ENCODE measurements around the gene NWD2.
A peak's percentile ranks its signal among the peaks of the same experiment; 100 is the strongest.

The NWD2 gene

DNA sequence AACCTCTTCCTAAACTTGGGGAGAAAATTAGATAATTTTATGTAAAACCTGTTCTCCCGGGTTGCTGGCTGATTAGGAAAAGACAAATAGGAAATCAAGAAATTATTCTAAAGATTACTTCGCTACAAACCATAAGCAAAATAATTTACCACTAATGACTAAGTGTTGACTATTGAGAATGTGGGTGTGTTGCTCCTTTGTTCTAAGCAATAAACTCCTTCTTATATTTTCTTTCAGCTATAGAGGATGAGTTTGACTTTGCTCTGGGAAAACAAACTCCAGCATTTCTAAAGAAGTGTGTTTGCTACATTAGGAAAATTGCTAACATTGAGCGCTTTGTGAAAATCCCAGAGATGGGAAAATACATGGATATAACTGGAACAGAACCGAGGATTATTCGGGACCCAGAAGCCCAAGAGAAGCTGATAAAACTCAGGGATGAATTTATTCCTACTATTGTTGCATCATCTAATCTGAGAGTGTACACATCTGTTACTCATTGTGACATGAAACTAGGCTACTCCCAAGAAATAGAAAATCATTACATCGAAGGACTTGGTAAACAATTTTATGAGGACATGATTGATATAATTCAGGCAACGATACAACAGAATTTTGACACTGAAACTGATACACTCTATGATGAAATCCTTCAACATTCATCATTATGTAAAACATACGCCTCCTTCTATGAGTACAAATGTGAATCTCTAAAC, 194.2 kb downstream of the NWD2 start:
- Histone ChIP-seq H3K27me3 (no peaks in the 10 kb centered on the region), H3K27ac (no peak overlapping the region), H3K9me3 (replicated peaks in 1 of 11) (no peaks in the 10 kb centered on the region), H3K36me3 (no peaks in the 10 kb centered on the region), H3K4me3 (no peak overlapping the region), H3K4me2 (no peak overlapping the region), H3K4me1 (peaks cover 0 to 14% (median 5%) of the 10 kb centered on the region in 10 experiments; a peak in 6 of 20 replicates), H3K9ac (no peak overlapping the region), H4K20me1 (no peaks in the 10 kb centered on the region)
- TF ChIP-seq Cebpa-rat (IDR thresholded peaks at IDR 0.05) = no peak; a peak in 2 of 22 replicates

DNA sequence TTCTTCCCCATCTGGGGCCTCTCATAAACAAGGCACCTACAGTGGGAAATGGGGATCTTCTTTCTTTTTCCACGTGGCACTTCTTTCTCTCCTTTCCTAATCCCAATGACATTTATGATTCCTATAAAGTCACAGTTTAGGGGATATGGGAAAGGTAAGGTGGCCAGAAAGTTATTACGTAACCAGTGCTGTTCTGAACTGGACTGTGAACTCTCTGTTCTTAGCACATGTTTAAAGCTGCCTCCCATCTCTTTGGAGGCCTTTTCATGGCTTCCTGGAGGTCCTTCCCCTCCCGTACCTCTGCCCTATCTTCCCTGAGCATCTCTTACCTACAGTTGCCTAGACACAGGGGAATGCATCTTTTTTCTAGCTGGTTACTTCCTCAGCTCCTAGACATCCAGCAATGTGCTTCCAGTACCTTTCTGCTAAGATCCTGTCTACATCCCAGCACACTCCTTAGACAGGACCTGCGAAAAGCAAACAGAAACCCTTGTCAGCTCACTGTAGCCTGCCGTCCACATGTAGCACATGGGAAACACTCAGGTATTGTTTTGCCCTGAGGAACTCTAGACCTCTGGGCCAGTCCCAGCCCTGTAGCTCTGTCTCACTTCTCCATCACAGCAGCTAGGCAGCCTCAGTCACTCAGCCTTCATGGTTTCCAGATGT, 195.4 kb downstream of the NWD2 start:
- Histone ChIP-seq H4K20me1 (no peaks in the 10 kb centered on the region), H3K4me2 (no peak overlapping the region), H3K4me3 (no peak overlapping the region), H3K4me1 (peaks cover 0 to 14% (median 5%) of the 10 kb centered on the region in 10 experiments; a peak in 6 of 20 replicates), H3K9me3 (replicated peaks in 1 of 11) (0 out of 22 replicates have a peak, but pooled peaks cover 0 to 1% (median 0%) of the 10 kb centered on the region in 11 experiments), H3K27ac (no peak overlapping the region), H3K36me3 (no peaks in the 10 kb centered on the region), H3K27me3 (no peaks in the 10 kb centered on the region), H3K9ac (no peak overlapping the region)
- TF ChIP-seq Cebpa-rat (IDR thresholded peaks at IDR 0.05) = peak in 3 of 11 experiments; percentile 14 to 48 (median 22); a peak in 1 of 22 replicates

GRCh38 chr4:37440501-37440900, 196.0 kb downstream of the NWD2 start:
- Histone ChIP-seq H3K4me2 (no peak overlapping the region), H3K9me3 (replicated peaks in 1 of 11) (0 out of 22 replicates have a peak, but pooled peaks cover 0 to 4% (median 0%) of the 10 kb centered on the region in 11 experiments), H3K27ac (no peak overlapping the region), H3K9ac (no peak overlapping the region), H3K36me3 (no peaks in the 10 kb centered on the region), H3K4me1 (peaks cover 0 to 14% (median 5%) of the 10 kb centered on the region in 10 experiments; a peak in 6 of 20 replicates), H3K27me3 (no peaks in the 10 kb centered on the region), H4K20me1 (no peaks in the 10 kb centered on the region), H3K4me3 (no peak overlapping the region)
- no peak for TF ChIP-seq Cebpa-rat (IDR thresholded peaks at IDR 0.05)

- Histone ChIP-seq H3K36me3 (no peaks in the 10 kb centered on the region), H3K4me1 (peaks cover 0 to 10% (median 2%) of the 10 kb centered on the region in 10 experiments; a peak in 6 of 20 replicates), H3K4me2 (no peak overlapping the region), H3K9me3 (replicated peaks in 1 of 11) (0 out of 22 replicates have a peak, but pooled peaks cover 0 to 4% (median 0%) of the 10 kb centered on the region in 11 experiments), H3K4me3 (no peak overlapping the region), H4K20me1 (no peaks in the 10 kb centered on the region), H3K27ac (no peak overlapping the region), H3K9ac (no peak overlapping the region), H3K27me3 (no peaks in the 10 kb centered on the region)
- TF ChIP-seq Cebpa-rat (IDR thresholded peaks at IDR 0.05) = no peak
Measured at GRCh38 chr4:37441231-37442061, 196.9 kb downstream of the NWD2 start.

DNA sequence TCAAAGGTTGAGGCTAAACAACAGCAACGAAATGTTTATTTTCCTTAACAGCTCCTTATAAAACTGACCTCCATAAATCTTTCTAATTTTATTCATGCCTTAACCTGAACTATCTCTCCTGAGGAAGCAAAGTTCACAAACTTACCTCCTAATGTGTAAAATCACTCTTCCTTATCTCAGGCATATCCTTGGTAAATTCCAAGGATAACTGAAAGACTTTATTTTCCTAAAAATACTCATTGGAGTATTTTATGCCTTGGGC, 197.4 kb downstream of the NWD2 start:
- no peaks in the 10 kb centered on the region for H4K20me1 ChIP-seq
- H3K27ac ChIP-seq = no peak overlapping the region
- H3K4me1 ChIP-seq = peaks cover 0 to 4% (median 0%) of the 10 kb centered on the region in 10 experiments; a peak in 4 of 20 replicates
- H3K36me3 ChIP-seq = no peaks in the 10 kb centered on the region
- H3K4me2 ChIP-seq = no peak overlapping the region
- no peak overlapping the region for H3K4me3 ChIP-seq
- H3K27me3 ChIP-seq = no peaks in the 10 kb centered on the region
- H3K9ac ChIP-seq = no peak overlapping the region
- no peak for TF ChIP-seq Cebpa-rat (IDR thresholded peaks at IDR 0.05)
- 0 out of 22 replicates have a peak, but pooled peaks cover 0 to 4% (median 0%) of the 10 kb centered on the region in 11 experiments for H3K9me3 ChIP-seq (replicated peaks in 1 of 11)

DNA sequence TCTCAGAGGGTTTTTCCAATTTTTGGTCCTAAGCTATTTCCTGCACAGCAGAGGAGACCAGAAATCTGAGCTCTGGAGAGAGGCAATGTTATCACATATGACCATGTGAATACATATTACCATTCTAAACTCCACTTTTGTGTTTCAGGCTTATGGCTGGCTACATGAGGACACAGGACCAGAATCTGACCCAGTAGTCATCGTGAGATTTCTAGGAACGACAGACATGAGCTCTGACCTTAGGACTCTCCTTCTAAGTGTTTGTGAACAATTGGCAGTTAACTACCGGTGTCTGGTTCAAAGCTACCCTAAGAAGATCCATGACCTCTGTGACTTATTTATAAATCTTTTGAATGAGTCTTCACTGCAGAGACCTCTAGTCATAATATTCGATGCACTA, 198.6 kb downstream of the NWD2 start:
- H3K4me1 ChIP-seq = no peaks in the 10 kb centered on the region
- H3K9ac ChIP-seq = no peak overlapping the region
- H4K20me1 ChIP-seq = no peaks in the 10 kb centered on the region
- no peak overlapping the region for H3K4me2 ChIP-seq
- H3K36me3 ChIP-seq = no peaks in the 10 kb centered on the region
- TF ChIP-seq Cebpa-rat (IDR thresholded peaks at IDR 0.05) = no peak
- H3K9me3 ChIP-seq (replicated peaks in 1 of 11) = 0 out of 22 replicates have a peak, but pooled peaks cover 0 to 4% (median 0%) of the 10 kb centered on the region in 11 experiments
- H3K4me3 ChIP-seq = no peak overlapping the region
- no peaks in the 10 kb centered on the region for H3K27me3 ChIP-seq
- H3K27ac ChIP-seq = no peak overlapping the region

- Histone ChIP-seq H3K9ac (no peak overlapping the region), H4K20me1 (no peaks in the 10 kb centered on the region), H3K4me3 (no peak overlapping the region), H3K27ac (no peak overlapping the region), H3K4me1 (no peaks in the 10 kb centered on the region), H3K36me3 (no peaks in the 10 kb centered on the region), H3K4me2 (no peak overlapping the region), H3K27me3 (no peaks in the 10 kb centered on the region), H3K9me3 (replicated peaks in 1 of 11) (0 out of 22 replicates have a peak, but pooled peaks cover 0 to 4% (median 0%) of the 10 kb centered on the region in 11 experiments)
- no peak for TF ChIP-seq Cebpa-rat (IDR thresholded peaks at IDR 0.05)
Measured at GRCh38 chr4:37445023-37445422, 200.5 kb downstream of the NWD2 start.

DNA sequence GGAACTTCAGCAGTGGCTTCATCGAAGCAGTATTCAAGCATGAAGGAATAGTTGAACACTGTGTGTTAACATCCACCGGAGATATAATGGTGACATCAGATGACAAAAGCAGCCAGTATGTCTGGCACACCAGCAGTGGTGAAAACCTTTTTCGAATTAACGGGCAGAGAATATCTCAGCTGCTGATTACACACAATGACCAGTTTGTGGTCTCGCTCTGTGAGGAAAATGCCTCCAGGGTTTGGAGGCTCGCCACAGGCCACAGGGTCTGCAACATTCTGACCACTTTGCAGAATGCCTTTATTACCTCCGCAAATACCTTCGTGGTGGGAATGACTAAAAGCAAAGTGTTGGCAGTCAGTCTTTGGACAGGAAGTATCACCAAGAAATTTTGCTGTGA, 201.5 kb downstream of the NWD2 start:
- Histone ChIP-seq H3K4me3 (no peak overlapping the region), H3K9ac (no peak overlapping the region), H3K36me3 (no peaks in the 10 kb centered on the region), H3K9me3 (replicated peaks in 1 of 11) (0 out of 22 replicates have a peak, but pooled peaks cover 0 to 4% (median 0%) of the 10 kb centered on the region in 11 experiments), H4K20me1 (no peaks in the 10 kb centered on the region), H3K4me1 (no peaks in the 10 kb centered on the region), H3K27me3 (no peaks in the 10 kb centered on the region), H3K27ac (no peak overlapping the region), H3K4me2 (no peak overlapping the region)
- TF ChIP-seq Cebpa-rat (IDR thresholded peaks at IDR 0.05) = no peak

GRCh38 chr4:37447886-37448285, 203.3 kb downstream of the NWD2 start:
- no peaks in the 10 kb centered on the region for H3K4me1 ChIP-seq
- no peak overlapping the region for H3K4me3 ChIP-seq
- H3K9me3 ChIP-seq (replicated peaks in 1 of 11) = peaks cover 0 to 4% (median 0%) of the 10 kb centered on the region in 11 experiments; a peak in 1 of 22 replicates
- TF ChIP-seq Cebpa-rat (IDR thresholded peaks at IDR 0.05) = no peak
- no peak overlapping the region for H3K4me2 ChIP-seq
- no peaks in the 10 kb centered on the region for H4K20me1 ChIP-seq
- no peaks in the 10 kb centered on the region for H3K27me3 ChIP-seq
- no peak overlapping the region for H3K27ac ChIP-seq
- no peaks in the 10 kb centered on the region for H3K36me3 ChIP-seq
- no peak overlapping the region for H3K9ac ChIP-seq
